H1 (cell line): ENCODE measurements around the gene PIGK. TPM values are rescaled to one million over a fixed set of nuclear protein-coding genes. Genes with fewer than 3 reads are reported as not detected.
A peak's percentile ranks its signal among the peaks of the same experiment; 100 is the strongest.

Source experiments
- CTCF ChIA-PET: fragments of 300-600 bp; sonication (Branson Sonifier 250); formaldehyde crosslinking; loops from one replicate; lab custom pipeline; 2021; ENCODE audit not compliant: partially characterized antibody; lab: Charles Lee
- POLR2A ChIA-PET: fragments of 300-600 bp; sonication (Branson Sonifier 250); formaldehyde crosslinking; loops from one replicate; lab custom pipeline; 2021; ENCODE audit warnings: inconsistent platforms; ENCODE audit not compliant: partially characterized antibody; lab: Charles Lee
- DNase-seq, 2 experiments: peaks; one replicate each; pipeline versions ENCODE4 v3.0.0 to v3.0.0-alpha.2; 2010 to 2022; ENCODE audit warnings: low spot score in 2 of 2, low read depth in 1 of 2, mixed read lengths in 1 of 2
- FAIRE-seq: peaks from 2 replicates; lab custom pipeline; 2011; peaks lifted over from hg19 to GRCh38; lab: Jason Lieb, UNC
- H2AFZ ChIP-seq: 2 replicates; pipeline ENCODE4 v1.8.1; 2012; ENCODE audit warnings: low read length, inconsistent platforms
- H2AK5ac ChIP-seq: 2 replicates; pipeline ENCODE4 v1.6.1; 2013; ENCODE audit warnings: low read depth, low read length
- H2BK120ac ChIP-seq: replicated peaks from 2 replicates; pipeline ENCODE3; 2013; ENCODE audit warnings: low read depth, low read length, inconsistent platforms
- H2BK12ac ChIP-seq: 2 replicates; pipeline ENCODE4 v1.6.1; 2013; ENCODE audit warnings: low read depth, low read length
- H2BK15ac ChIP-seq: 2 replicates; pipeline ENCODE4 v1.6.1; 2013; ENCODE audit warnings: low read length
- H2BK20ac ChIP-seq: 2 replicates; pipeline ENCODE4 v1.6.1; 2013; ENCODE audit warnings: low read length
- H2BK5ac ChIP-seq: 2 replicates; pipeline ENCODE4 v1.6.1; 2013; ENCODE audit warnings: low read depth, low read length
- H3K14ac ChIP-seq: 2 replicates; pipeline ENCODE4 v1.6.1; 2013; ENCODE audit warnings: inconsistent platforms; ENCODE audit not compliant: insufficient read length
- H3K18ac ChIP-seq: 2 replicates; pipeline ENCODE4 v1.6.1; 2013; ENCODE audit warnings: low read length; ENCODE audit errors: extremely low read depth
- H3K23ac ChIP-seq: 2 replicates; pipeline ENCODE4 v1.6.1; 2013; ENCODE audit warnings: inconsistent platforms; ENCODE audit not compliant: insufficient read length
- H3K23me2 ChIP-seq: 2 replicates; pipeline ENCODE4 v1.6.1; 2013; ENCODE audit warnings: low read depth, low read length
- H3K27ac ChIP-seq: 2 replicates; pipeline ENCODE4 v1.6.1; 2011; ENCODE audit warnings: low read depth, low read length, inconsistent platforms
- H3K27me3 ChIP-seq, 4 experiments: replicated peaks in 1 of 4; 1 replicate in 1 of 4; 2 replicates in 3 of 4; pipeline versions ENCODE4 v1.6.1 to v1.8.1; 2011 to 2013; ENCODE audit warnings: low read length in 3 of 4, mild to moderate bottlenecking in 3 of 4, inconsistent platforms in 2 of 4, mixed read lengths in 2 of 4, moderate library complexity in 1 of 4; ENCODE audit not compliant: control insufficient read depth in 3 of 4, insufficient read depth in 3 of 4; ENCODE audit errors: extremely low read depth in 1 of 4
- H3K36me3 ChIP-seq, 4 experiments: 2 replicates each; pipeline versions ENCODE4 v1.6.1 to v1.8.1; 2011 to 2013; ENCODE audit warnings: mild to moderate bottlenecking in 4 of 4, low read length in 3 of 4, moderate library complexity in 2 of 4, control low read depth in 1 of 4, inconsistent platforms in 1 of 4; ENCODE audit not compliant: insufficient read depth in 4 of 4, control insufficient read depth in 2 of 4
- H3K4ac ChIP-seq: replicated peaks from 2 replicates; pipeline ENCODE3; 2013; ENCODE audit warnings: low read length, low read depth, mixed read lengths, inconsistent platforms; ENCODE audit not compliant: insufficient read length
- H3K4me1 ChIP-seq, 4 experiments: replicated peaks in 1 of 4; 1 replicate in 1 of 4; 2 replicates in 3 of 4; pipeline versions ENCODE4 v1.6.1 to v1.8.1; 2011 to 2013; ENCODE audit warnings: low read length in 3 of 4, inconsistent platforms in 2 of 4, mixed read lengths in 1 of 4; ENCODE audit not compliant: insufficient read depth in 4 of 4, control insufficient read depth in 3 of 4
- H3K4me2 ChIP-seq, 2 experiments: 2 replicates each; pipeline versions ENCODE4 v1.6.1 to v1.8.1; 2011 to 2013; ENCODE audit warnings: low read depth in 2 of 2, low read length in 2 of 2, control low read depth in 1 of 2, inconsistent platforms in 1 of 2, mild to moderate bottlenecking in 1 of 2; ENCODE audit not compliant: insufficient read depth in 1 of 2
- H3K4me3 ChIP-seq, 4 experiments: fragments of 200-600, 300-600 bp in 1 of 4; sonication (generic), shearing (Covaris generic), sonication (Bioruptor Twin) in 1 of 4; 2 replicates each; pipeline versions ENCODE4 v1.5.1 to v1.8.1; 2011 to 2016; ENCODE audit warnings: low read length in 4 of 4, low read depth in 3 of 4, control low read depth in 2 of 4, inconsistent platforms in 2 of 4, mild to moderate bottlenecking in 2 of 4, mixed read lengths in 1 of 4, moderate library complexity in 1 of 4; ENCODE audit not compliant: insufficient read depth in 2 of 4; ENCODE audit errors: extremely low read depth in 1 of 4
- H3K56ac ChIP-seq: replicated peaks from 2 replicates; pipeline ENCODE3; 2013; ENCODE audit warnings: low read depth, mild to moderate bottlenecking, mixed read lengths, low read length, inconsistent platforms; ENCODE audit not compliant: insufficient read length
- H3K79me1 ChIP-seq: 2 replicates; pipeline ENCODE4 v1.6.1; 2013; ENCODE audit warnings: low read depth, low read length, control low read depth
- H3K79me2 ChIP-seq, 2 experiments: 2 replicates each; pipeline versions ENCODE4 v1.6.1 to v1.8.1; 2012 to 2013; ENCODE audit warnings: low read length in 2 of 2, mild to moderate bottlenecking in 2 of 2, inconsistent platforms in 1 of 2; ENCODE audit not compliant: insufficient read depth in 2 of 2, control insufficient read depth in 1 of 2
- H3K9ac ChIP-seq, 4 experiments: replicated peaks in 1 of 4; 1 replicate in 1 of 4; 2 replicates in 3 of 4; pipeline versions ENCODE4 v1.6.1 to v1.8.1; 2011 to 2013; ENCODE audit warnings: low read depth in 3 of 4, low read length in 3 of 4, control low read depth in 2 of 4, mild to moderate bottlenecking in 2 of 4, moderate library complexity in 2 of 4, inconsistent platforms in 1 of 4; ENCODE audit errors: extremely low read depth in 1 of 4
- H3K9me3 ChIP-seq, 2 experiments: 2 replicates each; pipeline versions ENCODE4 v1.6.1 to v1.8.1; 2012 to 2013; ENCODE audit warnings: mild to moderate bottlenecking in 2 of 2, moderate library complexity in 2 of 2, control low read depth in 1 of 2, inconsistent platforms in 1 of 2, low read depth in 1 of 2, low read length in 1 of 2, mixed read lengths in 1 of 2; ENCODE audit not compliant: insufficient read depth in 2 of 2
- H4K20me1 ChIP-seq, 2 experiments: replicated peaks in 1 of 2; 2 replicates each; pipeline versions ENCODE3 to v1.8.1; 2011 to 2013; ENCODE audit warnings: inconsistent platforms in 2 of 2, low read length in 2 of 2, mild to moderate bottlenecking in 1 of 2; ENCODE audit not compliant: insufficient read depth in 2 of 2, control insufficient read depth in 1 of 2
- H4K5ac ChIP-seq: 2 replicates; pipeline ENCODE4 v1.6.1; 2013; ENCODE audit warnings: low read length, low read depth, mixed read lengths, inconsistent platforms; ENCODE audit not compliant: insufficient read length
- H4K8ac ChIP-seq: 2 replicates; pipeline ENCODE4 v1.8.0; 2013; ENCODE audit warnings: mild to moderate bottlenecking, moderate library complexity, low read length, inconsistent platforms; ENCODE audit not compliant: insufficient read depth; ENCODE audit errors: extremely low read depth
- H4K91ac ChIP-seq: replicated peaks from 2 replicates; pipeline ENCODE3; 2013; ENCODE audit warnings: low read length, mixed read lengths, inconsistent platforms; ENCODE audit not compliant: insufficient read length
- RAD21 ChIP-seq, 2 experiments: IDR thresholded peaks in 1 of 2; conservative IDR thresholded peaks in 1 of 2; 2 replicates each; pipeline ENCODE4 v1.6.1; 2011; ENCODE audit warnings: low read depth in 2 of 2, low read length in 2 of 2, improper control_type of control experiment in 1 of 2, inconsistent platforms in 1 of 2, mild to moderate bottlenecking in 1 of 2, moderate library complexity in 1 of 2
- SIN3A ChIP-seq, 2 experiments: IDR thresholded peaks in 1 of 2; conservative IDR thresholded peaks in 1 of 2; 2 replicates each; pipeline ENCODE4 v1.6.1; 2011 to 2012; ENCODE audit warnings: low read length in 2 of 2, improper control_type of control experiment in 1 of 2, low read depth in 1 of 2, mild to moderate bottlenecking in 1 of 2
- WGBS, 2 experiments: shearing (Covaris generic) in 1 of 2; methylation state at CpG; one replicate each; pipeline versions ENCODE4 v1.1.6 to v1.1.7; 2013 to 2015; ENCODE audit warnings: low lambda C conversion rate in 2 of 2, mixed read lengths in 2 of 2, inconsistent platforms in 1 of 2, low coverage in 1 of 2, missing lambda C conversion rate in 1 of 2; ENCODE audit not compliant: insufficient replicate concordance in 2 of 2, insufficient coverage in 1 of 2, insufficient read length in 1 of 2; ENCODE audit errors: extremely low coverage in 1 of 2, missing lambda C conversion rate in 1 of 2; 5-methylcytosine and 5-hydroxymethylcytosine counted together
- polyA plus RNA-seq, 7 experiments: library from polyadenylated mRNA; depleted of rRNA in 3 of 7; stranded (reverse) in 5 of 7; unstranded in 2 of 7; fragments of >200 nt in 5 of 7; fragments of 200-250 nt in 2 of 7; gene quantifications; 1 replicate in 5 of 7; 2 replicates in 1 of 7; 4 replicates in 1 of 7; pipeline versions ENCODE4 v1.2.1 to v1.2.3, GENCODE V29; 2011 to 2013; ENCODE audit warnings: missing spikeins in 2 of 7, mixed read lengths in 2 of 7
- total RNA-seq: library from RNA; stranded (reverse); fragmentation: NEBNext Ultra II Directional; extraction: Animal tissue kit (Norgen Biotek cat#: 25700); gene quantifications from 2 replicates; pipeline ENCODE4 v1.2.1, GENCODE V29; 2021

Gene PIGK
- total and polyA plus RNA-seq, 2 of the 8 experiments (the other 6 are each of a cell fraction or from before 2014, with no cell fraction given), result 5.6 to 23.2 TPM

DNA sequence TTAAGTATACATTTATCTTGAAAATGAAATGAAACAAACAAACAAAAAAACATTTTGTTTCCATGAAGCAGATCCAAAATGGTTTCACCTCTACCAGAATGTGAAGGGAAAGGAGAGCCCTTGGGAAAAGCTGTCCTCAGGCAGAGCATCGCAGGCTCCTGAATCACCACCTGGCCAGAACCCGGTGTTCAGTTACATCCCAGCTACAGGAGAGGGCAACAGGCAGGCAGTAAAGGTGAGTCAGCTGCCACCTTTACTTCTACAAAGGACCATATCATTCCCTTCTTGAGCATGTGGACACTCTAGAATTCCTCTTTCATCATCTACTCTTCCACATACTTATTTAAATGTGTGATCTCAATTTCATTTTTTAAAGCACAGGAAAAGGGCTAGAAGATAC is 151.2 kb downstream of the PIGK start:
- no peak for FAIRE-seq
- H3K23ac ChIP-seq, result no peak overlapping the region
- ChIA-PET CTCF (interaction anchor here (1.3 to 1.5 kb wide), 3 partner anchors 14 to 62 kb away, joined by 4 to 7 read pairs (median 5); no protein-coding TSS in a partner anchor), POLR2A (no interaction called here)
- H3K4ac ChIP-seq, result no peak overlapping the region
- no peaks in the 10 kb centered on the region for H3K79me2 ChIP-seq
- no peak overlapping the region for H3K56ac ChIP-seq
- no peaks in the 10 kb centered on the region for H3K36me3 ChIP-seq
- H2BK5ac ChIP-seq, result no peak overlapping the region
- H2BK12ac ChIP-seq, result no peak overlapping the region
- WGBS, 2 experiments, result 74% methylated on average over 2 of the region's 2 CpGs; no CpG with 5 or more reads in 1 of the 2 experiments
- no peak overlapping the region for H3K14ac ChIP-seq
- no peak overlapping the region for H2BK120ac ChIP-seq
- H3K27me3 ChIP-seq, result no peaks in the 10 kb centered on the region
- no peak overlapping the region for H2BK15ac ChIP-seq
- H4K5ac ChIP-seq, result no peak overlapping the region
- H2AFZ ChIP-seq, result no peak overlapping the region
- H2BK20ac ChIP-seq, result no peak overlapping the region
- H3K4me3 ChIP-seq, result no peak overlapping the region
- H4K91ac ChIP-seq, result no peak overlapping the region
- no peaks in the 10 kb centered on the region for H3K9me3 ChIP-seq
- TF ChIP-seq SIN3A (conservative IDR thresholded peaks at IDR 0.05 in 1 of 2, IDR thresholded peaks at IDR 0.05 in 1 of 2; ENCODE audit: low read depth in 1 of 2, low read length in 2 of 2), result no peak
- peak; percentile 25 to 38; a peak in 3 of 4 replicates for TF ChIP-seq RAD21 (IDR thresholded peaks at IDR 0.05 in 1 of 2, conservative IDR thresholded peaks at IDR 0.05 in 1 of 2; ENCODE audit: low read depth in 2 of 2, low read length in 2 of 2)
- no peak overlapping the region for H3K9ac ChIP-seq
- no peaks in the 10 kb centered on the region for H4K20me1 ChIP-seq
- no peak overlapping the region for H4K8ac ChIP-seq
- H3K4me1 ChIP-seq, result no peaks in the 10 kb centered on the region
- no peak for DNase-seq
- H3K79me1 ChIP-seq, result no peaks in the 10 kb centered on the region
- no peaks in the 10 kb centered on the region for H3K23me2 ChIP-seq
- no peak overlapping the region for H3K27ac ChIP-seq
- no peak overlapping the region for H3K4me2 ChIP-seq
- H2AK5ac ChIP-seq, result no peak overlapping the region
- H3K18ac ChIP-seq, result no peak overlapping the region
